GM13977 (cell line): Measurements from ENCODE around the gene SERPINA1.

ENCODE experiments used
- DNase-seq: peaks from one replicate; pipeline ENCODE4 v3.0.0; 2012; ENCODE audit warnings: low spot score
- CTCF ChIP-seq: IDR thresholded peaks from 2 replicates; pipeline ENCODE4 v1.5.1; 2012; ENCODE audit warnings: mild to moderate bottlenecking, control low read depth; ENCODE audit not compliant: insufficient read depth; ENCODE audit errors: extremely low read depth, missing control alignments
- in situ Hi-C: fragments of 300-500 bp; cut with MboI; formaldehyde crosslinking; loops from one replicate; pipeline ENCODE4 v1.12.0; 2022; ENCODE audit warnings: low sequenced_read_pairs, low pct_unique_long_range_greater_than_20kb, mixed read lengths, inconsistent platforms; ENCODE audit not compliant: unreplicated experiment

The SERPINA1 gene

GRCh38 chr14:94379291-94380224, 8.8 kb downstream of the SERPINA1 start:
- in situ Hi-C loops = no loop called here
- no peak for DNase-seq
- TF ChIP-seq CTCF = no peak

GRCh38 chr14:94378527-94379290, 9.7 kb downstream of the SERPINA1 start:
- no peak for TF ChIP-seq CTCF
- in situ Hi-C loops = no loop called here
- no peak for DNase-seq

GRCh38 chr14:94377866-94378470, 10.4 kb downstream of the SERPINA1 start:
- DNase-seq = no peak
- TF ChIP-seq CTCF = no peak
- in situ Hi-C loops = no loop called here

- in situ Hi-C loops = no loop called here
- DNase-seq = no peak
- no peak for TF ChIP-seq CTCF
These were observed 11.2 kb downstream of the SERPINA1 start for GRCh38 chr14:94376976-94377865.

- in situ Hi-C loops = no loop called here
- TF ChIP-seq CTCF = no peak
- DNase-seq = no peak
These were observed 12.1 kb downstream of the SERPINA1 start for GRCh38 chr14:94376108-94376975.
